DMS 273 (cell line): ENCODE data around the gene UBXN10.
A peak's percentile ranks its signal among the peaks of the same experiment; 100 is the strongest.

Experiments
- DNase-seq: peaks from one replicate; lab custom pipeline; 2025; ENCODE audit not compliant: unreplicated experiment; lab: John Stamatoyannopoulos, UW

UBXN10 gene

GRCh38 chr1:20185834-20186782 lies at the start of gene UBXN10, which contains the start of gene PLA2G2C:
Gene UBXN10 (plus strand): TSS chr1:20186096. CDS start chr1:20190562, 4,466 bp downstream.
Gene PLA2G2C (minus strand): TSS chr1:20186518. CDS start chr1:20177363, 9,155 bp downstream.
- peak; percentile 40 for DNase-seq

- no peak for DNase-seq
Observed at GRCh38 chr1:20136249-20136648, 49.6 kb upstream of the UBXN10 start.

GRCh38 chr1:20137055-20137454 lies 48.8 kb upstream of the UBXN10 start:
- no peak for DNase-seq

GRCh38 chr1:20137604-20138003 lies 48.3 kb upstream of the UBXN10 start:
- no peak for DNase-seq

- DNase-seq: no peak
Observed at GRCh38 chr1:20138346-20138745, 47.5 kb upstream of the UBXN10 start.

GRCh38 chr1:20138961-20139550 lies 46.8 kb upstream of the UBXN10 start, which contains the start of gene PLA2G2F:
Gene PLA2G2F (plus strand): TSS chr1:20139323. CDS start chr1:20139428, 105 bp downstream.
- no peak for DNase-seq

GRCh38 chr1:20139776-20140612 lies 45.9 kb upstream of the UBXN10 start:
- DNase-seq: no peak

GRCh38 chr1:20141001-20141400 lies 44.9 kb upstream of the UBXN10 start:
- DNase-seq: no peak

GRCh38 chr1:20141466-20141865 lies 44.4 kb upstream of the UBXN10 start:
- DNase-seq: no peak

- DNase-seq: no peak
Observed at GRCh38 chr1:20142001-20142710, 43.7 kb upstream of the UBXN10 start.

- no peak for DNase-seq
Observed at GRCh38 chr1:20143318-20143717, 42.6 kb upstream of the UBXN10 start.

GRCh38 chr1:20143734-20144565 lies 41.9 kb upstream of the UBXN10 start:
- DNase-seq: no peak

- no peak for DNase-seq
Observed at GRCh38 chr1:20147846-20148570, 37.9 kb upstream of the UBXN10 start.

- no peak for DNase-seq
Observed at GRCh38 chr1:20148571-20149500, 37.1 kb upstream of the UBXN10 start.

- DNase-seq: no peak
Observed at GRCh38 chr1:20149601-20150325, 36.1 kb upstream of the UBXN10 start.

- no peak for DNase-seq
Observed at GRCh38 chr1:20150326-20150705, 35.6 kb upstream of the UBXN10 start.

- DNase-seq: no peak
Observed at GRCh38 chr1:20150969-20151368, 34.9 kb upstream of the UBXN10 start.
